Measurements from ENCODE around the gene RNF43. TPM values are rescaled to one million over a fixed set of nuclear protein-coding genes. Genes with fewer than 3 reads are reported as not detected.

Gene RNF43
- total RNA-seq, 4 donors from 2014 or later, result 16.0 to 58.3 (median 21.5) TPM

DNA sequence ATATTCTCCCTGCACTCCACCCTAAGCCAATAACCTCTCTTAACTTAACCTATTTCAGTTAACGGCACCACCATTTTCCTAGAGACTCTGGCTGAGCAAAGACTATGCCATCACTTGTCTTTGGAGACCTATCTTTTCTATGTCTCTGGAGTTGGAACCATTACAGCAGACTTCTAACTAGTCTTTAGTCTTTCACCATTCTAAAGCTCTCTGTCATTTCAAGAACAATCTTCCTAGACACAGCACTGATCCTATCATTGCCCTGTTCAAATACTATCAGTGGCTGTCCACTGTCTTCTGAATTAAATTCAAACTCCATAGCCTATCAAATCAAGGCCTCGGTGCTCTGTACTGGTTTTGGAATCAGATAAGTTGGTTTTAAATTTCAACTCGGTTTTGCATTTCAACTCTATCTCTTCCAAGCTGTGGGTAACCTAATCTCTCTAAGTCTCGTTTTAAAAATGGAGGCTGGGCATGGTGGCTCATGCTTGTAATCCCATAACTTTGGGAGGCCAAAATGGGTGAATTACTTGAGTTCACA is 31.9 kb downstream of the RNF43 start:
- Histone ChIP-seq H3K4me3 (no peak overlapping the region), H3K27ac (no peak overlapping the region), H3K27me3 (no peaks in the 10 kb centered on the region), H3K36me3 (no peaks in the 10 kb centered on the region), H3K9me3 (no peaks in the 10 kb centered on the region), H3K4me1 (peaks cover 33% of the 10 kb centered on the region)
- TF ChIP-seq POLR2AphosphoS5 (IDR thresholded peaks at IDR 0.05), result no peak
- 87% methylated on average over 4 of the region's 4 CpGs for WGBS
- DNase-seq (ENCODE audit: low spot score in 2 of 2), result no peak

DNA sequence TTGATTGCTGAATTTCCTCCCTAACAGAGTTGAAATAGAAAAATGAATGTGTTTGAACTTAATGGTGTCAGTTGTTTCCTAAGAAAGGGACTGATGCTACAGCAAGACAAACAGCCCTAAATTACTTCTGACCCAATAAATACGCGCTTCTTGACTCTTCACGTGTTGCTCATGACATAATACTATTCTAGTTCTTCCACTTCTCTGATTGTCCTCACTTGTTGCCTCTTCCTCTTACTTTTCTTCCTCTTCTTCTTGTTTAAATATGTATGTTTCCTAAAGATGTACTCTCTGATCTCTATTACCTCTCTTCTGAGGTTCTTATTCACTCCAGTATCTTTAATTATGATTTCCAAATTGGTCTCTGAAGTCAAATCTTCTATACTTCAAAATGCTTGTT is 32.4 kb downstream of the RNF43 start:
- 58% methylated on average over 3 of the region's 3 CpGs for WGBS
- no peaks in the 10 kb centered on the region for H3K36me3 ChIP-seq
- TF ChIP-seq POLR2AphosphoS5 (IDR thresholded peaks at IDR 0.05), result no peak
- TF ChIP-seq POLR2A (IDR thresholded peaks at IDR 0.05), result no peak
- no peak for TF ChIP-seq EP300 (IDR thresholded peaks at IDR 0.05)
- TF ChIP-seq, protein P1, sequence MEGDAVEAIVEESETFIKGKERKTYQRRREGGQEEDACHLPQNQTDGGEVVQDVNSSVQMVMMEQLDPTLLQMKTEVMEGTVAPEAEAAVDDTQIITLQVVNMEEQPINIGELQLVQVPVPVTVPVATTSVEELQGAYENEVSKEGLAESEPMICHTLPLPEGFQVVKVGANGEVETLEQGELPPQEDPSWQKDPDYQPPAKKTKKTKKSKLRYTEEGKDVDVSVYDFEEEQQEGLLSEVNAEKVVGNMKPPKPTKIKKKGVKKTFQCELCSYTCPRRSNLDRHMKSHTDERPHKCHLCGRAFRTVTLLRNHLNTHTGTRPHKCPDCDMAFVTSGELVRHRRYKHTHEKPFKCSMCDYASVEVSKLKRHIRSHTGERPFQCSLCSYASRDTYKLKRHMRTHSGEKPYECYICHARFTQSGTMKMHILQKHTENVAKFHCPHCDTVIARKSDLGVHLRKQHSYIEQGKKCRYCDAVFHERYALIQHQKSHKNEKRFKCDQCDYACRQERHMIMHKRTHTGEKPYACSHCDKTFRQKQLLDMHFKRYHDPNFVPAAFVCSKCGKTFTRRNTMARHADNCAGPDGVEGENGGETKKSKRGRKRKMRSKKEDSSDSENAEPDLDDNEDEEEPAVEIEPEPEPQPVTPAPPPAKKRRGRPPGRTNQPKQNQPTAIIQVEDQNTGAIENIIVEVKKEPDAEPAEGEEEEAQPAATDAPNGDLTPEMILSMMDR (IDR thresholded peaks at IDR 0.05), result no peak

DNA sequence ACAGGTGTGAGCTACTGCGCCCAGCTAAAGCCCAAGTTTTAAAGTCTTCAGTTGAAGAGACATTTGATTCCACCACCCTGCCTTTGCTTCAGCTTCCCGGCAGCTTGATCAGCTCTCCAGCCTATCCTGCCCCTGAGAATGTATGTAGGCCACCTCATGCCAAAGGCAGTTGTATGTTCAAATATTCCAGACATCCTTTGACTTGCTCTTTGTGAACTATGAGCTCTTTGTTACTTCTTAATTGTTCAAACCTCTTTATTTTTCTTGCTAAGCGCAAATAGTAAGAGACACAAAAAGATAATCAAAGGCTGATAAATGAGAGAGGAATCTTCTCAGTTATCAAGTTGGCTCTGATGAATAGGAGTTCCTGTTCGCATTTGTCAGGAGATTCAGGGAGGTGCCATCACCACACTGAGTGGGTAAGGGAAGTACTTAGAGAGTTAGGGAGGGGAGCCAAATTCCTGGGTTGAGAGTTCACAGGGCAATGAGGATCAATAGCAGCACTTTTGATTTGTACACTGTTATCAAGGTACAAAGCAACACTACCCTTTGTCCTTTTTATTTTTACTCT is 33.4 kb downstream of the RNF43 start:
- no peak for DNase-seq (ENCODE audit: low spot score in 2 of 2)
- Histone ChIP-seq H3K27ac (no peak overlapping the region), H3K9me3 (no peaks in the 10 kb centered on the region), H3K27me3 (no peaks in the 10 kb centered on the region), H3K36me3 (no peaks in the 10 kb centered on the region), H3K4me1 (peaks cover 33% of the 10 kb centered on the region), H3K4me3 (no peak overlapping the region)
- 69% methylated on average over 4 of the region's 4 CpGs for WGBS
- no peak for TF ChIP-seq EP300 (IDR thresholded peaks at IDR 0.05)
- no peak for TF ChIP-seq POLR2A (IDR thresholded peaks at IDR 0.05)
- no peak for TF ChIP-seq POLR2AphosphoS5 (IDR thresholded peaks at IDR 0.05)
- TF ChIP-seq, protein P1 (IDR thresholded peaks at IDR 0.05), result no peak

More for the DNA sequence above, 32.4 kb downstream of the RNF43 start:
- Histone ChIP-seq H3K4me1 (peaks cover 33% of the 10 kb centered on the region), H3K27me3 (no peaks in the 10 kb centered on the region), H3K27ac (no peak overlapping the region), H3K4me3 (no peak overlapping the region), H3K9me3 (no peaks in the 10 kb centered on the region)
- no peak for DNase-seq (ENCODE audit: low spot score in 2 of 2)

DNA sequence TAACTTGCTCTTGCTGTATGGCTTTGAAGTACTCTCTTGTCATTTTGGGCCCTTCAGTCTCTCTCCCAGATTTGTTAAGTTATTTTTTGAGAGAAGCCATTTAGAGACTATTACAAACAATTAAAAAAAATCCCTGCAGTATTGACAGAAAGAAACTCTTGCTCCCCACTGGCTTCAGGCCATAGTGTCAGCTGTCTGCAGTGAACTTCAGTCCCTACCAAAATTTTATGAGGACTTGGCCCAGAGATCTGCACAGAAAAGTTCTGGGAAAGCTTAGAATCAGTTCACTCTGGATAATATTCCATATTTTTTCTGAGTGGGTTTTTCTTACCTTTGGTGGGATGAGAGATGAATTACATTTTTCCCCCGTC is 34.5 kb downstream of the RNF43 start:
- peaks cover 23% of the 10 kb centered on the region for H3K4me1 ChIP-seq
- WGBS, result 94% methylated on average over 1 of the region's 1 CpG
- TF ChIP-seq POLR2AphosphoS5 (IDR thresholded peaks at IDR 0.05), result no peak
- TF ChIP-seq POLR2A (IDR thresholded peaks at IDR 0.05), result no peak
- TF ChIP-seq, protein P1 (IDR thresholded peaks at IDR 0.05), result no peak
- TF ChIP-seq EP300 (IDR thresholded peaks at IDR 0.05), result no peak
- H3K9me3 ChIP-seq, result no peaks in the 10 kb centered on the region
- no peak overlapping the region for H3K27ac ChIP-seq
- no peak overlapping the region for H3K4me3 ChIP-seq
- H3K36me3 ChIP-seq, result no peaks in the 10 kb centered on the region
- DNase-seq (ENCODE audit: low spot score in 2 of 2), result no peak
- H3K27me3 ChIP-seq, result no peaks in the 10 kb centered on the region

DNA sequence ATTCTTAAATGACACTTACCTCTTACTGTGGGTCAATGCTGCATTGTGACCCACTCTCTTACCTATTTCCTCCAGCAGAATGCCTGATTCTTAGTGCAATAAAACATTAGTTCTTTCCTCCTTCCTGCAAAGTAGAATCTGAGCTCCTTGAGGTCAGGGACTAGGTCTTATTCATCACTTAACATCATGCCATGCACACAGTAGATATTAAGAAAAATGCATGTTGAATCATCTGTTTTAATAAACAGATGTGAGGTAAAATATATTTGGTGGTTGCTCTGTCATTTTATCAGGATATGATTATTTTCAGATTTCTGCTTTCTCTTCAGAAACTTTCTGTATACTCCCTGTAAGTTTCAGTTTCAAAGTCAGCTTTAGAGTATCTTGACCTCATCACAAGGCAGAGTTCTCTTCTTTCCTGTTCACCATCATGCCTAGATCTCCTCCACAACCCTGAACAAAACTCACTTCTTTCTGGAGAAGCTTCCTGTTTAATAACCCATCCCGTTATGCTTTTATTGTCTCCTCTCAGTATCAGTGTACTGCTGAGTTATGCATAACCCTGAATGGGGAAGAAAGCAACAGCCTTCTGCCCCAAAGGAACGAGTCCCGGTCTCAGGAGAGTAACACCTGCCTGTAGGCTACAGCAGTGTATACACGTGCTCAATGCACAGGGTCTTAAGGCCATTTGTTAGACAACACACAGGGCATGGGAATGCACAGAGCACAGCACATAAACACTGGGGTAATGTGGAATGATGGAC is 35.0 kb downstream of the RNF43 start:
- no peak for DNase-seq (ENCODE audit: low spot score in 2 of 2)
- peaks cover 25% of the 10 kb centered on the region for H3K4me1 ChIP-seq
- TF ChIP-seq POLR2AphosphoS5 (IDR thresholded peaks at IDR 0.05) (no peak), POLR2A (IDR thresholded peaks at IDR 0.05) (no peak), EP300 (IDR thresholded peaks at IDR 0.05) (no peak)
- TF ChIP-seq, protein P1 (IDR thresholded peaks at IDR 0.05), result no peak
- no peaks in the 10 kb centered on the region for H3K27me3 ChIP-seq
- WGBS, result 53% methylated on average over 4 of the region's 4 CpGs
- H3K36me3 ChIP-seq, result no peaks in the 10 kb centered on the region
- H3K27ac ChIP-seq, result no peak overlapping the region
- H3K9me3 ChIP-seq, result no peaks in the 10 kb centered on the region
- no peak overlapping the region for H3K4me3 ChIP-seq
